Hypothalamus (tissue), 51 donors: ENCODE data around the gene MAST2.
"Not testable (repeated sequence)": the region's sequence is repeated elsewhere in the genome, so short reads cannot be mapped to it uniquely, and the experiment has no call there.

ENCODE experiments used
- DNase-seq, 51 donors: peaks; one replicate each; lab custom pipeline; 2025; lab: John Stamatoyannopoulos, UW

The MAST2 gene

DNA sequence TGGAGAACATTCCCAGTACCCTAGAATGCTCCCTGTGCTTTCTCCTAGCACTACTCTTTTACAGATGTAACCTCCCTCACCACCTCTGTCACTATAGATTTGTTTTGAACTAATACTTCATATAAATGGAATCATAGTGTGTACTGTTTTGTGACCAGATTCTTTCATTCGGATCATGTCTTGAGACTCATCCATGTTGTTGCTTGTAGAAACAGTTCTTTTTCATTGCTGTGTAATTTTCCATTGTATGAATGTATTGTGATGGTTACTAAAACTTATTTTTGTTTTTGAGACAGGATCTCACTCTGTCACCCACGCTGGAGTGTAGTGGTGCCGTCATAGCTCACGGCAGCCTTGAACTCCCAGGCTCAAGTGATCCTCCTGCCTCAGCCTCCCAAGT is 2.7 kb downstream of the MAST2 start:
- no peak for DNase-seq

DNA sequence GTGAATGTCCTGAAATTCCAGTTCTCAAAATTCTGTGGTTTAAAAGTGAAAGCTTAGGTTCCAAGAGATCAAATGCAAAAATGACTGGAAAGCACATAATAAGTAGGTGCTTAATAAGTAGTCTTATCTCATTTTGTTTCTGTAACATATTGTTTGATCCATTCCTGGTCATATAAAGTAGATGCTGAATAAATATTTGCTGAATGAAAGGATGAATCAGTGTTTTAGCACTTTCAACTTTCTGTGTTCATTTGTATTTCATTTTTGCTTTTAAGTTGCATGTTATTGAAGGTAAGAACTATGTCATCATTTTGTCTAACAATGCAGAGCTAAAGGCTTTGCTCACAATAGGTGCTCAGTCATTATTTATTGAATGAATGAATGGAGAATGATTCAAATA is 6.3 kb downstream of the MAST2 start:
- no peak for DNase-seq

DNA sequence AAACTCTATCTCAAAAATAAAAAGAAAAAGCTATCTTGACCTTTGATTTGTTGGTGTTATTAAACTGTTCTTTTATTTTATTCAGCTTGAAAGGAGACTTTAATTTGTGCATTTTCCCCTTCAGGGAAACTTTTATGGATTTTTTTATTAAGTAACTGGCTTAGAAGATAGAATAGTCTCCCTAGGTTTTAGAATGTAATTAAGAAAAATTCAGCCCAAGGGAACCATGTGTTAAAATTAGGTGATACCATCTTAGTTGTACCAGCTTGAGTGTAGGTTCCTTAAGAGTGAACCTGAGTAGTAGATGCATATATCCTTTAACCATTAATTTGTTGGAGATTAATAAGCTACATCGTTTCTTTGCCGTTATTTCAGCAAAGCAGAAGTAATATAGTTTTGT is 11.4 kb downstream of the MAST2 start:
- no peak for DNase-seq

DNA sequence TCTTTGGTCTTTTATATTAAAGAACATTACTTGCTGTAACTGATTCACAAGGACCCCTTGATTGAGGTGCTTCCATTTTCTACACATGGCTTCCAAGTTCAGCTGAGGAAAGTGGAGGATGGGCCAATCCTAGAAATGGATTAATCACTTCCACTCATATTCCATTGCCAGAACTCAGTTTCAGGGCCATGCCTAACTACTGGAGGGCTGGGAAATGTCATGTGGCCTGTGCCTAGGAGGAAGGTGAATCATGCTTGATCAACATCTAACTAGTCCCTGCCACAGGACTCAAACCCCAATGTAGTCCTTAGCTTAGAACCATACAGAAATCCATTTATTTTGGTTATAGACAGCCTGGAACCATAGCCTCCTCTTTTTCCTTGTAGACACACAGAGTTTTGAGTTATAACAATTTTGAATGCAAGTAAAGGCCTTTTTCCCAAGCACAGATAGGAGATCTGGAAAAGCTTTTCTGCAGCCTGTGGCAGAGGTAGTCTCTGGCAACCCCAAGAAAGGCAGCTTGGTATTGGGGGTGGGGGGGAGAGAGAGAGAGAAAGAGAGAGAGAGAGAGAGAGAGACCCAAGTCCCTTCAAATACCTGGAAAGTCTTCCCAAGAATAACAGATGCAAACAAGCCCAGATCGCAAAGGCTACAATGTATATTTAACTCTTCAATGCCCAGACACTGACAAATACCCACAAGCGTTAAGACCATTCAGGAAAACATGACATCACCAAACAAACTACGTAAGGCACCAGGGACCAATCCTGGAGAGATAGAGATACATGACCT is 12.5 kb downstream of the MAST2 start:
- no peak for DNase-seq

DNA sequence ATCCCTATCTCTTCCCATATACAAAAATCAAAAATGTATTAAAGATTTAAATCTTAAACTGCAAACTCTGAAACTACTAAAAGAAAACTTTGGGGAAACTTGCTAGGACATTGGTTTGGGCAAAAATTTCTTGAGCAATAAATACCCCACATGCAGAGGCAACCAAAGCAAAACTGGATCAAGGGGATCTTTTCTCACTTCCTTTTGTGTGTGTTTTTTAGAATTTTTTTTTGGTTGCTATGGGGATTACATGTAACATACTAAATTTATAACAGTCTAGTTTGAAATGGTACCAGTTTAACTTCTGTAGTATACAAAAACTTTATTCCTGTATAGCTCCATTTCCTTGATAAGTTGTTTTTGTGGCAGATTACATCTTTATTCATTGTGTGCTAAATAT is 16.8 kb downstream of the MAST2 start:
- DNase-seq = no peak

DNA sequence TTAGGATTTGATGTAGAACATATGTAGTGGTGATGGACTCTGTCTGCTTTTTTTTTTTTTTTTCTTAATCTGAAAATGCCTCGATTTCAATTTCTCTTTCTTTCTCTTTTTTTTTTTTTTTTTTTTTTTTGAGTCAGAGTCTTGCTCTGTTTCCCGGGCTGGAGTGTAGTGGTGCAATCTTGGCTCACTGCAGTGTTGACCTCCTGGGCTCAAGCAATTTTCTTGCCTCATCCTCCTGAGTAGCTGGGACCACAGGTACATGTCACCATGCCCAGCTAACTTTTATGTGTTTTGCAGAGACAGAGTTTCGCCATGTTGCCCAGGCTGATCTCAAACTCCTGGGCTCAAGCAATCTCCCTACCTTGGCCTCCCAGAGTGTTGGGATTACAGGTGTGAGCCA is 17.4 kb downstream of the MAST2 start:
- DNase-seq = no peak

DNA sequence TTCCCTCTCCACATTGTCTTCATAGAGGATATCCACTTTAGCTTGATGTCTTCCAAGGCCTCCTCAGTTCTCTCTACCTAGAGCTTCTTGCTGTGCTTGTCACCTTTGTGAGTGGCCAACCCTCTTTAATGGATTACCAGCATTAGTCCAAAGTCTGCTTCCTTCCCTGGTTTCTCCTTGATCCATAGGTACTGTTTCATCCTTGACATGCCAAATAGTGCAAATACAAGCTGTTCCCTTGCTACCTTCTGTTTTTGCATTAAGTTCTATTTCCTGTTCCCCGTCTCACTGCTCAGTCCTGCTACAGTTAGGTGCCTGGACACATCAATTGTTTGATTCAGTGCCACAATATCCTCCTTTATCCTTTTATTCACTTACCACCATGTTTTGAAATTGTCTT is 19.2 kb downstream of the MAST2 start:
- no peak for DNase-seq

DNA sequence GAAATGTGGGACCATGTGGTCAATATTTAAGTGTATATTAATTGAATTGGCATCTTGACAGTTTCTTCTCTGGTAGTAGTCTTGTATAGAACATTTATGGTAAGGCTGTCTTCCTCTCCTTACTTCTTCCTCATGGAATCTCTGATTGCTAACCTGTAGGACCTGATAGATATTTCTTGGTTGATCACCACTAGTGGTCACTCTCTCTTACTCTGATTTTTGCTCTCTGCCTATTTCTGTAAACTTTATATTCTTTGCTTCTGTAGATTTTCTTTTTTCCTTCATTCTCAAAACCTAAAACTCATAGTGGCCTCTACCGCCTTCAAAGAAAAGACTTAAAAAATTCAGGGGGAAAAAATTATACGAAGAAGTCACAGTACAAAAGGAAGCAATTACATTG is 21.2 kb downstream of the MAST2 start:
- DNase-seq = no peak

DNA sequence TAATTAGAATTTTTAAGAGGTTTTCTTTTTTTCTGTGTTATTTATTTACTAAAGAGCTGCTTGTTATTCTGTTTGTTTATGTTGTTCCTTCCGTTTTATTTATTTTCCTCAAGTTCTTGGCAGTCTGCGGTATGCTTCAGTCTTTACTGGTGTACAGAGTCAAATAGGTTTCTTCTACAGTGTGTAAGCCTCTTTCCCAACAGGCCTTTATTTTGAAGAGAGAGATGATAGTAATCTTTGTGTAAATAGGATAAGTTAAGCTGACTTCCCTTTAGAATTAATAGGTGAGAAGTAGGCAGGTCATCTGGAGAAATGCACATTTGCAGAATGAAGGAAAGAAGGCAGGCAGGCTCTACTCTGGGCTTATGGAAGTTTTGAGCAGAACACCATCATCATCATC is 23.8 kb downstream of the MAST2 start:
- no peak for DNase-seq

DNA sequence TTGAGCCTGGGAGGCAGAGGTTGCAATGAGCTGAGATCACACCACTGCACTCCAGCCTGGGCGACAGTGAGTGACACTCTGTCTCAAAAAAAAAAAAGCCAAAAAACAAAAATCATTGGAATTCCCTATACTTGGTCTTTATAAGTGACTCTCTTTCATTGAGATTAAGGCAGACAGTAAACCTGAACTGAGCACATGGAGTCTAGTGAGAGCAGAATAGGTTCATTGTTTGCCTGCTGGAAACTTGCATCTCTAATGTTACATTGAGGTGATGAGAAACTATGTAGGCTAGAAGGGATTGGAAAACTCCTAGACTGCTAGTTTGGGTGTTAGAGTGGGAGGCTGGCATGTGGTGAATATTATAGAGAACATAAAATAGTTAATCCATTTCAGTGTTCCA is 25.4 kb downstream of the MAST2 start:
- no peak for DNase-seq

DNA sequence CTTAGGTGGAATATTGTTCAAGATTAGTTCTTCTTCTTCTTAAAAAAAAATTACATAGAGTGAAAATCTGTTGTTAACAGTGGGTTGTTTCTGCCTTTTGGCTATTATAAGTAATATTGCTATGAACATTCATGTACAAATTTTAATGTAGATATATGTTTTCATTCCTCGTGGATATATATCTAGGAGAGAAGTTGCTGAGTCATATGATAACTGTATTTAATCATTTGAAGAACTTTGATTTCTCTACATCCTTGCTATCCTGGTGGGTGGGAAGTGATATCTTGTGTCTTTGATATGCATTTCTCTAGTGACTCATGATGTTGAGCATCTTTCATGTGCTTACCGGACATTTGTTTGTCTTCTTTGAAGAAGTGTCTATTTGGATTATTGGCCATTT is 29.9 kb downstream of the MAST2 start:
- DNase-seq = no peak

DNA sequence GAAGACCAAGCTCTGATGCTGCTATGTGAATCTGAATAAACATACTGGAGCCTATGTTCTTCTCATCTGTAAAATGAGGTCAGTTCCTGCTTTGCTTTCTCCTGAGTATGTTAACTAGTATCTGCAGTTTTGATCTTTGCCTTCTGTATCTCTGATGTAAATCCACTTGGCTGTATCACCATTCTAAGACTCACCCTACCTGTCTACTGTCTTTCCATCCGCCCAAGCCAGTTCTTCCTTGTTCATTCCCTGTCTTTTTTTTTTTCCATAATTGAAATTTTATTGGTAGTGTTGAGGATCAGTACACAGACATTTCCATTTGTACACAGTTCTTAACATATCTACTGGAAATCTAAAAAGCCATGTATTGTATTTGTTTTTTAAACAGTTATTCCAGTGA is 31.3 kb downstream of the MAST2 start:
- DNase-seq = no peak

DNA sequence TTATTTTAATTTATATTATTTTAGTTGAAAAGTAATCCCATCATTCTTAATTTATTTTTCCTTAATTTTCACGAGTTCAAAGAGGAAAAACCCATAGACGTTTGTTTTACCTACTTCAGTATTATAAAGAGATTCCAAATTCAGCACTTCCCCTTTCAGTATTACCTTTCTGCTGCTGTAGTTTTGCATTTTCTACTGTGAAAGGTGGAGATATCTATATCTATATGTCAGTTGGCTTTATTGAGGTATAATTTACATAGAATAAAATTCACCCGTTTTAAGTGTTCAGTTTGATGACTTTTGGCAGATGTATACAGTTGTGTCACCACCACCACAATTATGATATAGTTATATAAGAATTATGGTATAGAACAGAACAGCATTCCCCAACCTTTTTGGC is 33.0 kb downstream of the MAST2 start:
- no peak for DNase-seq

DNA sequence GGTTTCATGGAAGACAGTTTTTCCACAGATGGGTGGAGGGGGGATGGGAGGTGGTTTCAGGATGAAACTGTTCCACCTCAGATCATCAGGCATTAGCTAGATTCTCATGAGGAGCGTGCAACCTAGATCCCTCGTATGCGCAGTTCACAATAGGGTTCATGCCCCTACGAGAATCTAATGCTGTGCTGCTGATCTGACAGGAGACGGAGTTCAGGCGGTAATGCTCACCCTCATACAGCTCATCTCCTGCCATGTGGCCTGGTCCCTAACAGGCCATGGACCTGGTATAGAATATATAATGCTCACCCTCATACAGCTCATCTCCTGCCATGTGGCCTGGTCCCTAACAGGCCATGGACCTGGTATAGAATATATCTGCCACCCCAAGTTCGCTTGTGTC is 33.4 kb downstream of the MAST2 start:
- not testable (repeated sequence) for DNase-seq

DNA sequence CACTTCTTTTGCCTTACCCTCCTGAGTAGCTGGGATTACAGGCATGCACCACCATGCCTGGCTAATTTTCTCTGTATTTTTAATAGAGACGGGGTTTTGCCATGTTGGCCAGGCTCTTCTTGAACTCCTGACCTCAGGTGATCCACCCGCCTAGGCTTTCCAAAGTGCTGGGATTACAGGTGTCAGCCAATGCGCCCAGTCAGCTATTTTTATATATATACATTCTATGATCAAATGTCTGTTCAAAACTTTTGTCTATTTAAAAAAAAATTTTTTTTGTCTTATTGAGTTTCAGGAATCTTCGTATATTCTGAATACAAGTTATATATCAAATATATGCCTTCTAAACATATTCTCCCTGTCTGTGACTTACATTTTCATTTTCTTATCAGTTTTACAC is 34.9 kb downstream of the MAST2 start:
- DNase-seq = not testable (repeated sequence)

DNA sequence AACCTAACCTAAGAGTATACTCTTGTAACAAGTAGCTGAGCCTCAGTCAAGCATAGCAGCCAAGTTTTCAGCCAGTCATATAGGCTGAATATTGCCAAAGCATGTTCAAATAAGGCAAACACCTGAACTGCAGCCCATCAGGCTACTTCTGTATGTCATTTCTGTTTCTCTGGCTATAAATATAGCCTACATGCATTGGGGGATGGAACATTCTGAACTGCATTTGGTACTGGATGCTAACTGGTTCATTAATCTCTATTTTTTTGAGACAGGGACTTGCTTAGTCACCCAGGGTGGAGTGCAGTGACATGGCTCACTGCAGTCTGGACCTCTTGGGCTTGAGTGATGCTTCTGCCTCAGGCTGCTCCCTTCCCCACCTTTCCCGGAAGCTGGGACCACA is 37.3 kb downstream of the MAST2 start:
- DNase-seq = no peak

DNA sequence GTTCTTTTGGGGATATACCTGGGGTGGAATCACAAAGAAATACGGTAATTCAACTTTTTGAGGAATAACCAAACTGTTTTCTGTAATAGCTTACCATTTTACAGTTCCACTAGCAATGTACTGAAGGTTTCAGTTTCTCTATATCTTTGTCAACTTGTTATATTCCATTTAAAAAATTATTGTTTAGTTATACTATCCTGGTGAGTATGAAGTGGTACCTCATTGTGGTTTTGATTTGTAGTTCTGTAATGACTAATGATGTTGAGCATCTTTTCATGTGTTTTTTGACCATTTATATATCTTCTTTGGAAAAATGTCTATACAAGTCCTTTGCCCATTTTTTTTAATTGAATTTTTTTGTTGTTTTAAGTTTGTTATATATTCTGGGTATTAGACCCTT is 39.4 kb downstream of the MAST2 start:
- DNase-seq = no peak

DNA sequence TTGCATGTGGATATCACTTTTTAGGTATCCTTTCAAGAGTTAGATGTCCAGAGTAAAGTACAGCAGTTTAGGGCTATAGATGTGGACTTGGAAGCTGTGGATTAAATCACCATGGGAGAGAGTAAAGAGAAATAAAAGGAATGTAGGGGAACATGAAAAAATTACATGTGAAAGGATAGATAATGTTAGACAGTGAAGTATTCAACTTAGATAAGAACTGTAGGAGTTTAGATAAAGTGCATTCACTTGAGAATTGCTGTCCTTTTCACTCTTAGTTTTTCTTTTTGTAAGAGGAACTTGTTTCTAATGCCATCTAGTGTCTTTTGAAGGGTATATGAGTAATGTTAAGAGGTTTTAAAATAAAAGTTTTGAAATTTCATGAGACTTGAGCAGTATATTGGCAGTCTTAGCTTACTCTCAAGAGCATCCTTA is 40.1 kb downstream of the MAST2 start:
- no peak for DNase-seq

DNA sequence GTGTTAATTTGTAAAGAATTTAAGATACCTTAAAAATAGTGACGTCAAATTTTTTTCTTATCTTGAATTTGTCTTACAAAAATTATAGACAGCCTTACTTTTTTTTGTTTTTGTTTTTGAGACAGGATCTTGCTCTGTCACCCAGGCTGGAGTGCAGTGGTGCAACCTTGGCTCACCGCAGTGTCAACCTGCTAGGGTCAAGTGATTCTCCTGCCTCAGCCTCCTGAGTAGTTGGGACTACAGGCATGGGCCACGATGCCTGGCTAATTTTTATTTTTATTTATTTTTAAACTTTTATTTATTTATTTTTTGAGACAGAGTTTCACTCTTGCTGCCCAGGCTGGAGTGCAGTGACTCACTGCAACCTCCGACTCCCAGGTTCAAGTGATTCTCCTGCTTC is 40.6 kb downstream of the MAST2 start:
- not testable (repeated sequence) for DNase-seq

DNA sequence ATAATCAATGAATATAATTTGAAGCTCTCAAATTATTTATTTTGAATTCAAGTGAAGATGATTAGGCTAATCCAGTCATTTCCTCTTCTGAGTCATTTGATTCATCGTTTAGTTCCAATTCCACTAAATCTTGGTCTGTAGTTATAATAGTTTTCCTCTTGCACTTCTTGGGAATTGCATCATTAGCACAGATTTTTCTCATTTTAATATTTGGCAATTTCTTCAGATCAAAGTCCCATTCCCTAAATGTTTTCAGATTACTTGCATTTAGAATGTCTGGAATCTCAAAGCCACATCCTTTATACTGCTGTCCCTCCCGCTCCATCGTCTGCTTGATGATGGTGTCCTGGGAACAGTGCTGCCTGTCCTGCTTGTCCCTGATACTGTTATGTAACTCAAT is 43.5 kb downstream of the MAST2 start:
- no peak for DNase-seq

DNA sequence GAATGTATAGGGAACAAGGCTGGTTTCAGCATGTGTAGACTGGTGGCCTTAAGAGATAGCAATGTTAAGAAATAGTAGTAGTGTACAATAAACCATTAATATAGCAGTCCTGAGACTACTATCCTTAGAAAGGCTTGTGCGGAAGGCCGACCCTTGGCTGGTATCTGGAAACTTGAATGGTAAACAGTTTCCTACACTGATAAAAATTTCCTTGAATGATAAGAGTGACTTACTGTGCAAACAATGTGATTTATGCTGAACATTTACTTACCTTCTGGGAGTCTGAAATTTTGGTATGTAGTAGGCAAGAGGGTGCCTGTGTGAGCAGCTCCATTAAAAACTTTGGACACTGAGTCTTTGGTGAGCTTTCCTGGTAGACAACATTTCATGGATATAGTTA is 44.7 kb downstream of the MAST2 start:
- no peak for DNase-seq

DNA sequence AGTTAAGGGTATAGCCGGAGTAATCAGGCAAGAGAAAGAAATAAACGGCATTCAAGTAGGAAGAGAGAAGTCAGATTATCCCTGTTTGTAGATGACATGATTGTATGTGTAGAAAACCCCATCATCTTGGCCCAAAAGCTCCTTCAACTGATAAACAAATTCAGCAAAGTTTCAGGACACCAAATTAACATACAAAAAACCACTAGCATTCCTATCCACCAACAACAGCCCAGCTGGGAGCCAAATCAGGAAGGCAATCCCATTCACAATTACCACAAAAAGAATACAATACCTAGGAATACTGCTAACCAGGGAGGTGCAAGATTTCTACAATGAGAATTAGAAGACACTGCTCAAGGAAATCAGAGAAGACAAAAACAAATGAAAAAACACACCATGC is 45.3 kb downstream of the MAST2 start:
- DNase-seq = no peak

DNA sequence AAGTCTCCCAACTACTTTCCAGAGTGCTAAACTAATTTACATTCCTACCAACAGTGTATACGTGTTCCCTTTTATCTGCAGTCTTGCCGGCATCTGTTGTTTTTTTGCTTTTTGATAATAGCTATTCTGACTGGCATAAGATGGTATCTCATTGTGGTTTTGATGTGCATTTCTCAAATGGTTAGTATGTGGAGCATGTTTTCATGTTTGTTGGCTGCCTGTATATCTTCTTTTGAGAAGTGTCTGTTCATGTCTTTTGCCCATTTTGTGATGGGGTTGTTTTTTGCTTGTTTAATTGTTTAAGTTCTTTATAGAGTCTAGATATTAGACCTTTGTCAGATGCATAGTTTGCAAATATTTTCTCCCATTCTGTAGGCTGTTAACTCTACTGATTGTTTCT is 46.6 kb downstream of the MAST2 start:
- DNase-seq = no peak
